HEK293 (cell line): ENCODE results near the gene ALDOA.

ENCODE experiments used
- CTCF ChIA-PET: fragments of 350-600 bp; formaldehyde crosslinking; extraction: SDS; loops from one replicate; lab custom pipeline; 2021; ENCODE audit warnings: antibody characterized with exemption; lab: Yijun Ruan, JAX
- POLR2A ChIA-PET: fragments of 300-600 bp; formaldehyde crosslinking; extraction: SDS; loops from one replicate; lab custom pipeline; 2020; ENCODE audit warnings: antibody characterized with exemption, inconsistent platforms; lab: Yijun Ruan, JAX
- H3K27ac ChIP-seq: fragments of 200-500 bp; sonication (Bioruptor generic); 2 replicates; pipeline ENCODE4 v1.5.1; 2014; ENCODE audit warnings: low read depth, low read length, control low read depth, inconsistent platforms; ENCODE audit errors: extremely low read depth
- H3K36me3 ChIP-seq, 2 experiments: fragments of 200-500 bp in 1 of 2; sonication (Bioruptor generic) in 1 of 2; 1 replicate in 1 of 2; 2 replicates in 1 of 2; pipeline ENCODE4 v1.5.1; 2014 to 2017; ENCODE audit warnings: inconsistent platforms in 2 of 2, low read length in 2 of 2; ENCODE audit not compliant: control insufficient read depth in 2 of 2, insufficient read depth in 1 of 2
- H3K4me1 ChIP-seq: fragments of 200-500 bp; sonication (Bioruptor generic); 2 replicates; pipeline ENCODE4 v1.5.1; 2014; ENCODE audit warnings: mild to moderate bottlenecking, low read length, inconsistent platforms; ENCODE audit not compliant: control insufficient read depth, insufficient read depth
- H3K4me3 ChIP-seq: 2 replicates; pipeline ENCODE4 v1.5.1; 2011; ENCODE audit warnings: low read depth, mild to moderate bottlenecking, control low read depth, low read length, moderate library complexity
- H3K9me3 ChIP-seq: fragments of 200-500 bp; sonication (Bioruptor generic); 2 replicates; pipeline ENCODE4 v1.5.1; 2014; ENCODE audit warnings: low read depth, low read length, inconsistent platforms; ENCODE audit not compliant: control insufficient read depth, insufficient read depth
- BCL11A ChIP-seq: fragments of 450-650 bp; formaldehyde crosslinking; IDR thresholded peaks from 2 replicates; pipeline ENCODE4 v1.5.1; 2016; ENCODE audit warnings: low read depth, missing biosample characterization, missing genetic modification characterization
- BCL11B ChIP-seq: fragments of 450-650 bp; formaldehyde crosslinking; IDR thresholded peaks from 2 replicates; pipeline ENCODE4 v1.5.1; 2016; ENCODE audit warnings: low read depth, missing biosample characterization, missing genetic modification characterization
- GLI4 ChIP-seq: fragments of 450-650 bp; formaldehyde crosslinking; IDR thresholded peaks from 2 replicates; pipeline ENCODE4 v1.5.1; 2016; ENCODE audit warnings: missing biosample characterization, missing genetic modification characterization
- IKZF3 ChIP-seq: fragments of 450-650 bp; IDR thresholded peaks from 2 replicates; pipeline ENCODE4 v1.5.0; 2018; ENCODE audit warnings: missing biosample characterization, mild to moderate bottlenecking, missing genetic modification characterization, moderate library complexity
- KLF1 ChIP-seq: fragments of 450-650 bp; formaldehyde crosslinking; IDR thresholded peaks from 2 replicates; pipeline ENCODE4 v1.5.1; 2016; ENCODE audit warnings: missing biosample characterization, missing genetic modification characterization
- KLF10 ChIP-seq: fragments of 450-650 bp; IDR thresholded peaks from 2 replicates; pipeline ENCODE4 v1.5.1; 2018; ENCODE audit warnings: missing biosample characterization, mild to moderate bottlenecking, missing genetic modification characterization
- MEIS1 ChIP-seq: sonication (generic); formaldehyde crosslinking; IDR thresholded peaks from 2 replicates; pipeline ENCODE4 v1.8.1; 2022; ENCODE audit warnings: missing genetic modification reagents, mild to moderate bottlenecking, borderline replicate concordance
- MZF1 ChIP-seq: fragments of 450-650 bp; formaldehyde crosslinking; IDR thresholded peaks from 2 replicates; pipeline ENCODE4 v1.5.1; 2017; ENCODE audit warnings: missing biosample characterization, missing genetic modification characterization, borderline replicate concordance
- PRDM6 ChIP-seq: fragments of 450-650 bp; formaldehyde crosslinking; IDR thresholded peaks from 2 replicates; pipeline ENCODE4 v1.5.1; 2017; ENCODE audit warnings: missing biosample characterization, missing genetic modification characterization
- SP2 ChIP-seq: fragments of 450-650 bp; formaldehyde crosslinking; IDR thresholded peaks from 2 replicates; pipeline ENCODE4 v1.5.1; 2016; ENCODE audit warnings: missing biosample characterization, missing genetic modification characterization
- ZFP37 ChIP-seq: fragments of 450-650 bp; formaldehyde crosslinking; IDR thresholded peaks from 2 replicates; pipeline ENCODE4 v1.5.1; 2016; ENCODE audit warnings: missing biosample characterization, missing genetic modification characterization
- ZIC2 ChIP-seq: fragments of 450-650 bp; formaldehyde crosslinking; IDR thresholded peaks from 2 replicates; pipeline ENCODE4 v1.5.1; 2016; ENCODE audit warnings: missing biosample characterization, missing genetic modification characterization
- ZNF112 ChIP-seq: fragments of 450-650 bp; formaldehyde crosslinking; IDR thresholded peaks from 2 replicates; pipeline ENCODE4 v1.5.0; 2017; ENCODE audit warnings: missing biosample characterization, missing genetic modification characterization
- ZNF133 ChIP-seq: fragments of 450-650 bp; formaldehyde crosslinking; IDR thresholded peaks from 2 replicates; pipeline ENCODE4 v1.5.1; 2016; ENCODE audit warnings: missing biosample characterization, missing genetic modification characterization
- ZNF280D ChIP-seq: fragments of 450-650 bp; formaldehyde crosslinking; IDR thresholded peaks from 2 replicates; pipeline ENCODE4 v1.5.1; 2016; ENCODE audit warnings: missing biosample characterization, missing genetic modification characterization
- ZNF354C ChIP-seq: fragments of 450-650 bp; formaldehyde crosslinking; IDR thresholded peaks from 2 replicates; pipeline ENCODE4 v1.5.1; 2016; ENCODE audit warnings: missing biosample characterization, missing genetic modification characterization, low read depth, borderline replicate concordance
- ZNF394 ChIP-seq: fragments of 450-650 bp; formaldehyde crosslinking; IDR thresholded peaks from 2 replicates; pipeline ENCODE4 v1.5.1; 2016; ENCODE audit warnings: missing biosample characterization, missing genetic modification characterization, mild to moderate bottlenecking, moderate library complexity, borderline replicate concordance
- ZNF585B ChIP-seq: fragments of 450-650 bp; formaldehyde crosslinking; IDR thresholded peaks from 2 replicates; pipeline ENCODE4 v1.5.1; 2016; ENCODE audit warnings: missing biosample characterization, missing genetic modification characterization
- ZNF600 ChIP-seq: fragments of 450-650 bp; formaldehyde crosslinking; IDR thresholded peaks from 2 replicates; pipeline ENCODE4 v1.5.1; 2016; ENCODE audit warnings: missing biosample characterization, missing genetic modification characterization
- ZNF610 ChIP-seq: fragments of 450-650 bp; formaldehyde crosslinking; IDR thresholded peaks from 2 replicates; pipeline ENCODE4 v1.5.1; 2016; ENCODE audit warnings: missing biosample characterization, missing genetic modification characterization, borderline replicate concordance
- ZNF629 ChIP-seq: fragments of 450-650 bp; formaldehyde crosslinking; IDR thresholded peaks from 2 replicates; pipeline ENCODE4 v1.5.1; 2017; ENCODE audit warnings: missing biosample characterization, missing genetic modification characterization
- ZNF660 ChIP-seq: fragments of 450-650 bp; IDR thresholded peaks from 2 replicates; pipeline ENCODE4 v1.5.1; 2018; ENCODE audit warnings: missing biosample characterization, mild to moderate bottlenecking, missing genetic modification characterization
- ZNF837 ChIP-seq: fragments of 450-650 bp; formaldehyde crosslinking; IDR thresholded peaks from 2 replicates; pipeline ENCODE4 v1.5.1; 2016; ENCODE audit warnings: missing biosample characterization, missing genetic modification characterization
- TF ChIP-seq, protein P1 (sequence below): fragments of 450-650 bp; formaldehyde crosslinking; IDR thresholded peaks from 2 replicates; pipeline ENCODE4 v1.5.1; 2016; ENCODE audit warnings: missing biosample characterization, missing genetic modification characterization

Gene ALDOA

GRCh38 chr16:30092373-30093010 lies 26.9 kb downstream of the ALDOA start (continued):
- TF ChIP-seq BCL11A = peak; percentile 62
- 0 out of 2 replicates have a peak, but pooled peaks have one; percentile 64 for TF ChIP-seq ZNF394 (tag by site-specific recombination)
- no peak for TF ChIP-seq PRDM6 (tag by site-specific recombination)
- TF ChIP-seq KLF10 (tag by site-specific recombination) = peak; percentile 41; the same call in 1 of the 2 replicates
- TF ChIP-seq, protein P1, sequence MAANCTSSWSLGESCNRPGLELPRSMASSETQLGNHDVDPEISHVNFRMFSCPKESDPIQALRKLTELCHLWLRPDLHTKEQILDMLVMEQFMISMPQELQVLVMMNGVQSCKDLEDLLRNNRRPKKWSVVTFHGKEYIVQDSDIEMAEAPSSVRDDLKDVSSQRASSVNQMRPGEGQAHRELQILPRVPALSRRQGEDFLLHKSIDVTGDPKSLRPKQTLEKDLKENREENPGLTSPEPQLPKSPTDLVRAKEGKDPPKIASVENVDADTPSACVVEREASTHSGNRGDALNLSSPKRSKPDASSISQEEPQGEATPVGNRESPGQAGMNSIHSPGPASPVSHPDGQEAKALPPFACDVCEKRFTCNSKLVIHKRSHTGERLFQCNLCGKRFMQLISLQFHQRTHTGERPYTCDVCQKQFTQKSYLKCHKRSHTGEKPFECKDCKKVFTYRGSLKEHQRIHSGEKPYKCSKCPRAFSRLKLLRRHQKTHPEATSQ (tag by site-specific recombination) = peak; percentile 9; the same call in 1 of the 2 replicates
- TF ChIP-seq ZNF610 (tag by site-specific recombination) = 0 out of 2 replicates have a peak, but pooled peaks have one; percentile 8
- TF ChIP-seq KLF1 (tag by site-specific recombination) = no peak

- TF ChIP-seq ZNF837 (tag by site-specific recombination) (no peak), ZNF280D (tag by site-specific recombination) (no peak), BCL11B (peak; percentile 96), IKZF3 (tag by site-specific recombination) (peak; percentile 48; the same call in 1 of the 2 replicates), BCL11A (peak; percentile 81; the same call in 1 of the 2 replicates), SP2 (tag by site-specific recombination) (peak; percentile 19; the same call in 1 of the 2 replicates)
- no peak overlapping the region for H3K27ac ChIP-seq
- peaks cover 0 to 15% of the 10 kb centered on the region in 2 experiments; a peak in 1 of 3 replicates for H3K36me3 ChIP-seq
- CTCF ChIA-PET = interaction anchor here (0.6 to 5.0 kb wide), 6 partner anchors 8 to 521 kb away, joined by 3 to 38 read pairs (median 4); partner anchors contain the start of genes DCTPP1 and GDPD3
- POLR2A ChIA-PET = no interaction called here
- no peaks in the 10 kb centered on the region for H3K4me1 ChIP-seq
- H3K9me3 ChIP-seq = no peaks in the 10 kb centered on the region
- 0 out of 2 replicates have a peak overlapping the region, but pooled peaks have one; percentile 58 for H3K4me3 ChIP-seq
These were observed 29.1 kb downstream of the ALDOA start for GRCh38 chr16:30094541-30095165.

GRCh38 chr16:30095166-30096078 lies 29.9 kb downstream of the ALDOA start:
- no peaks in the 10 kb centered on the region for H3K4me1 ChIP-seq
- no peaks in the 10 kb centered on the region for H3K9me3 ChIP-seq
- H3K36me3 ChIP-seq = peaks cover 0 to 15% of the 10 kb centered on the region in 2 experiments; a peak in 1 of 3 replicates
- CTCF ChIA-PET = interaction anchor here (0.6 to 5.0 kb wide), 4 partner anchors 17 to 520 kb away, joined by 3 to 38 read pairs (median 4); partner anchors contain the start of genes DCTPP1 and GDPD3
- H3K4me3 ChIP-seq = peak overlapping the region; percentile 58
- H3K27ac ChIP-seq = no peak overlapping the region; the same call in 1 of the 2 replicates
- POLR2A ChIA-PET = interaction anchor here (1.0 to 1.2 kb wide), 3 partner anchors 300 to 322 kb away, joined by 3 read pairs; partner anchors contain the start of genes ZNF48 and ZNF771
- no peak for TF ChIP-seq MEIS1 (CRISPR knock-in tag)
- no peak for TF ChIP-seq ZNF112
- TF ChIP-seq ZFP37 = no peak
- no peak for TF ChIP-seq GLI4 (tag by site-specific recombination)
- TF ChIP-seq ZIC2 (tag by site-specific recombination) = peak; percentile 36
- TF ChIP-seq ZNF629 (tag by site-specific recombination) = no peak
- no peak for TF ChIP-seq MZF1 (tag by site-specific recombination)
- no peak for TF ChIP-seq ZNF133
- TF ChIP-seq ZNF354C (tag by site-specific recombination) = no peak
- no peak for TF ChIP-seq ZNF585B (tag by site-specific recombination)
- TF ChIP-seq ZNF600 (tag by site-specific recombination) = 0 out of 2 replicates have a peak, but pooled peaks have one; percentile 17
- TF ChIP-seq ZNF660 = no peak
